ENCODE measurements around the gene ABCC4.

DNA sequence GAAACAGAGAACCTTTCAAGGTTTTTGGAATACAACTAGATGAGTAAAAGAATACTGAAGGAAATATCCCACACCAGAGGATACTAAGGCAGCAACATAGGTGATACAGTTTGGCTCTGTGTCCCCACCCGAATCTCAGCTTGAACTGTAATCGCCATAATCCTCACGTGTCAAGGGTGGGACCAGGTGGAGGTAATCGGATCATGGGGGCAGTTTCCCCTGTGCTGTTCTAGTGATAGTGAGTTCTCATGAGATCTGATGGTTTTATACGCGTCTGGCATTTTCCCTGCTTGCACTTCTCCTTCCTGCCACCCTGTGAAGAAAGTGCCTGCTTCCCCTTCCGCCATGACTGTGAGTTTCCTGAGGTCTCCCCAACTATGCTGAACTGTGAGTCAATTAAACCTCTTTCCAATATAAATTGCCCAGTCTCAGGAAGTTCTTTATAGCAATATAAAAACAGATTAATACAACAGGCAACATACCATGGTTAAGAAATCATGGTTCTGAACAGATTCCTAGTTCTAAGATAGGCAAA lies 97.0 kb downstream of the ABCC4 start:
- no peak for TF ChIP-seq EZH2 (IDR thresholded peaks at IDR 0.05)
- no peak for TF ChIP-seq POLR2AphosphoS5 (IDR thresholded peaks at IDR 0.05; ENCODE audit: borderline replicate concordance, low read depth, low read length)

Data from SK-N-MC (cell line).